ENCODE results near the gene SYNGR2.

Gene SYNGR2

GRCh38 chr17:78168242-78168902, at the start of gene SYNGR2:
TSS of gene SYNGR2 (plus strand) at chr17:78168581. CDS start at chr17:78168617, 36 bp downstream.
- H3K4me3 ChIP-seq (ENCODE audit: severe bottlenecking): peak within 1 kb of the TSS; percentile 95
- H3K36me3 ChIP-seq (ENCODE audit: low read depth): peaks cover 24% of the 10 kb centered on the region
- peak; percentile 51 for ATAC-seq (ENCODE audit: low read depth)
- no peak for TF ChIP-seq CTCF (IDR thresholded peaks at IDR 0.05; ENCODE audit: poor library complexity, severe bottlenecking)
- peak; percentile 80 for DNase-seq (ENCODE audit: low spot score)
- no peaks in the 10 kb centered on the region for H3K9me3 ChIP-seq (ENCODE audit: severe bottlenecking)
- no peaks in the 10 kb centered on the region for H3K27me3 ChIP-seq (ENCODE audit: insufficient read depth, poor library complexity, severe bottlenecking)
- peaks cover 4% of the 10 kb centered on the region for H3K4me1 ChIP-seq (ENCODE audit: insufficient read depth, poor library complexity, severe bottlenecking)
- peak within 1 kb of the TSS; percentile 46 for H3K27ac ChIP-seq (ENCODE audit: poor library complexity, severe bottlenecking)

GRCh38 chr17:78118801-78119241, 49.6 kb upstream of the SYNGR2 start:
- ATAC-seq (ENCODE audit: low read depth): no peak
- no peak for DNase-seq (ENCODE audit: low spot score)
- no peak for TF ChIP-seq CTCF (IDR thresholded peaks at IDR 0.05; ENCODE audit: poor library complexity, severe bottlenecking)
- no peaks in the 10 kb centered on the region for H3K9me3 ChIP-seq (ENCODE audit: severe bottlenecking)
- no peak overlapping the region for H3K27ac ChIP-seq (ENCODE audit: poor library complexity, severe bottlenecking)
- H3K4me3 ChIP-seq (ENCODE audit: severe bottlenecking): no peak overlapping the region
- H3K27me3 ChIP-seq (ENCODE audit: insufficient read depth, poor library complexity, severe bottlenecking): no peaks in the 10 kb centered on the region
- no peaks in the 10 kb centered on the region for H3K4me1 ChIP-seq (ENCODE audit: insufficient read depth, poor library complexity, severe bottlenecking)
- H3K36me3 ChIP-seq (ENCODE audit: low read depth): peaks cover 9% of the 10 kb centered on the region

- no peak for TF ChIP-seq CTCF (IDR thresholded peaks at IDR 0.05; ENCODE audit: poor library complexity, severe bottlenecking)
- Histone ChIP-seq H3K36me3 (ENCODE audit: low read depth) (peaks cover 15% of the 10 kb centered on the region), H3K27ac (ENCODE audit: poor library complexity, severe bottlenecking) (no peak overlapping the region), H3K27me3 (ENCODE audit: insufficient read depth, poor library complexity, severe bottlenecking) (no peaks in the 10 kb centered on the region), H3K9me3 (ENCODE audit: severe bottlenecking) (no peaks in the 10 kb centered on the region), H3K4me3 (ENCODE audit: severe bottlenecking) (no peak overlapping the region), H3K4me1 (ENCODE audit: insufficient read depth, poor library complexity, severe bottlenecking) (no peaks in the 10 kb centered on the region)
- no peak for ATAC-seq (ENCODE audit: low read depth)
- DNase-seq (ENCODE audit: low spot score): no peak
These were observed 47.8 kb upstream of the SYNGR2 start for GRCh38 chr17:78120537-78120936.

- TF ChIP-seq CTCF (IDR thresholded peaks at IDR 0.05; ENCODE audit: poor library complexity, severe bottlenecking): no peak
- ATAC-seq (ENCODE audit: low read depth): no peak
- Histone ChIP-seq H3K4me3 (ENCODE audit: severe bottlenecking) (no peak overlapping the region), H3K27me3 (ENCODE audit: insufficient read depth, poor library complexity, severe bottlenecking) (no peaks in the 10 kb centered on the region), H3K4me1 (ENCODE audit: insufficient read depth, poor library complexity, severe bottlenecking) (no peaks in the 10 kb centered on the region), H3K27ac (ENCODE audit: poor library complexity, severe bottlenecking) (no peak overlapping the region), H3K9me3 (ENCODE audit: severe bottlenecking) (no peaks in the 10 kb centered on the region), H3K36me3 (ENCODE audit: low read depth) (peaks cover 20% of the 10 kb centered on the region)
- no peak for DNase-seq (ENCODE audit: low spot score)
These were observed 47.2 kb upstream of the SYNGR2 start for GRCh38 chr17:78120971-78121800.

Measured in RWPE2 (cell line).